ENCODE results near the gene CHST6.
"Not testable (repeated sequence)": the region's sequence is repeated elsewhere in the genome, so short reads cannot be mapped to it uniquely, and the experiment has no call there.

The CHST6 gene

GRCh38 chr16:75432828-75433731 is 62.2 kb downstream of the CHST6 start, which contains the start of gene CFDP1:
Gene CFDP1 (minus strand): TSS chr16:75433503. CDS start chr16:75433352, 151 bp downstream.
- peak; percentile 95 for DNase-seq

GRCh38 chr16:75429621-75430403 is 65.4 kb downstream of the CHST6 start:
- DNase-seq, result no peak

- DNase-seq, result peak; percentile 18
Measured at GRCh38 chr16:75426524-75426923, 68.7 kb downstream of the CHST6 start.

GRCh38 chr16:75424105-75424762 is 71.0 kb downstream of the CHST6 start:
- not testable (repeated sequence) for DNase-seq

GRCh38 chr16:75423723-75424104 is 71.5 kb downstream of the CHST6 start:
- no peak for DNase-seq
